Dendritic cell treated with granulocyte-macrophage colony-stimulating factor and Interleukin-4, amounts not matched to agents 40 ng/mL and 50 ng/mL, for 4 days (primary cell): ENCODE measurements around the gene DSCAML1.

Source experiments
- H3K27ac Mint-ChIP-seq: one replicate; pipeline ENCODE4 v1.8.0; 2022; ENCODE audit warnings: mild to moderate bottlenecking, mixed read lengths
- H3K27me3 Mint-ChIP-seq: one replicate; pipeline ENCODE4 v1.8.0; 2022; ENCODE audit warnings: mild to moderate bottlenecking, mixed read lengths
- H3K36me3 Mint-ChIP-seq: one replicate; pipeline ENCODE4 v1.8.0; 2022; ENCODE audit warnings: low read depth, mixed read lengths
- H3K4me1 Mint-ChIP-seq: one replicate; pipeline ENCODE4 v1.8.0; 2022; ENCODE audit warnings: low read depth, mixed read lengths
- H3K4me3 Mint-ChIP-seq: one replicate; pipeline ENCODE4 v1.8.0; 2022; ENCODE audit warnings: mild to moderate bottlenecking, moderate library complexity, mixed read lengths
- H3K9me3 Mint-ChIP-seq: one replicate; pipeline ENCODE4 v1.8.0; 2022; ENCODE audit warnings: mixed read lengths
- intact Hi-C: fragments of 100-400 bp; cut with micrococcal nuclease; formaldehyde crosslinking; loops from one replicate; pipeline ENCODE4 v1.15.0; 2022

The DSCAML1 gene

DNA sequence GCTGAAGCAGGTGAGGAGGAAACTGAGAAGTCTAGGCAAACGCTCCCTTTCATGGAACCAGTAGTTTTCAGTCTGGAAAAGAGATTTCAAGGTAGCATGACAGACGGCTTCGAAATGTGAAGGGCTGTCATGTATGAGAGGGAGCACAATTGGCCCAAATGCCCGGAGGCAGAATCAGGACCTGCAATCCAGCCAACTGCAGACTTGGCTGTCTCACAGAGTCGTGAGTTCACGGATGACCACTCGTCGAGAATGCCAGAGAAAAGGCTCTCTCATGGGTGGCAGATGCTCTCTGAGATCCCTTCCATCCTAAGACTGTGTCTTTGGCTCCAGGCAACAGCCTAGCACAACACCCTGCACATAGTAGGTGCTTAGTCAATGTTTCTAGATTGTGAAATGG, 134.8 kb downstream of the DSCAML1 start:
- Mint-ChIP-seq H3K36me3 (no peaks in the 10 kb centered on the region), H3K4me3 (no peak overlapping the region), H3K27ac (no peak overlapping the region), H3K27me3 (peaks cover 15% of the 10 kb centered on the region), H3K4me1 (peaks cover 13% of the 10 kb centered on the region), H3K9me3 (no peaks in the 10 kb centered on the region)
- intact Hi-C loops: no loop called here

- Mint-ChIP-seq H3K4me1 (peaks cover 4% of the 10 kb centered on the region), H3K36me3 (no peaks in the 10 kb centered on the region), H3K27me3 (peaks cover 9% of the 10 kb centered on the region), H3K4me3 (no peak overlapping the region), H3K9me3 (no peaks in the 10 kb centered on the region), H3K27ac (no peak overlapping the region)
- intact Hi-C loops: no loop called here
Observed at GRCh38 chr11:117658809-117659208, 138.2 kb downstream of the DSCAML1 start.

DNA sequence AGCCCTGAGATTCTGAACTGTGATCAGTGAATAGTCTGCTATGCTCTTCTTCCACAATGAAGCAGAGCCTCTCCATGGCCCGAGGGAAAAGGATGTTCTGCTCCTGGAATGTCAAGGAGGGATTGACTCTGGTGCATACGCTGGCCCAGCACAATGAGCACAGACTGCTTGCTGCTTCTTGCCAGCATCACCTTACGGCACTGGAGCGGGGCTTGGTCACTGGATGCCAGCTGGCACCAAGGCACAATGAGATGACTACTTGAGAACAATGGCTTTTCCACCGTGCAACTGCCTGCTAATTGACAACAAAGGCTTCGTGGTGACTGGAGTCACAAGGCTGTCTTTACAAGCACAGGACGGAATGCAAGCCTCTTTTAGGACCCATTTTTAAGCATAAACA, 139.2 kb downstream of the DSCAML1 start:
- H3K36me3 Mint-ChIP-seq: no peaks in the 10 kb centered on the region
- H3K4me3 Mint-ChIP-seq: no peak overlapping the region
- H3K4me1 Mint-ChIP-seq: no peaks in the 10 kb centered on the region
- no peak overlapping the region for H3K27ac Mint-ChIP-seq
- H3K27me3 Mint-ChIP-seq: peaks cover 2% of the 10 kb centered on the region
- H3K9me3 Mint-ChIP-seq: no peaks in the 10 kb centered on the region
- intact Hi-C loops: no loop called here

DNA sequence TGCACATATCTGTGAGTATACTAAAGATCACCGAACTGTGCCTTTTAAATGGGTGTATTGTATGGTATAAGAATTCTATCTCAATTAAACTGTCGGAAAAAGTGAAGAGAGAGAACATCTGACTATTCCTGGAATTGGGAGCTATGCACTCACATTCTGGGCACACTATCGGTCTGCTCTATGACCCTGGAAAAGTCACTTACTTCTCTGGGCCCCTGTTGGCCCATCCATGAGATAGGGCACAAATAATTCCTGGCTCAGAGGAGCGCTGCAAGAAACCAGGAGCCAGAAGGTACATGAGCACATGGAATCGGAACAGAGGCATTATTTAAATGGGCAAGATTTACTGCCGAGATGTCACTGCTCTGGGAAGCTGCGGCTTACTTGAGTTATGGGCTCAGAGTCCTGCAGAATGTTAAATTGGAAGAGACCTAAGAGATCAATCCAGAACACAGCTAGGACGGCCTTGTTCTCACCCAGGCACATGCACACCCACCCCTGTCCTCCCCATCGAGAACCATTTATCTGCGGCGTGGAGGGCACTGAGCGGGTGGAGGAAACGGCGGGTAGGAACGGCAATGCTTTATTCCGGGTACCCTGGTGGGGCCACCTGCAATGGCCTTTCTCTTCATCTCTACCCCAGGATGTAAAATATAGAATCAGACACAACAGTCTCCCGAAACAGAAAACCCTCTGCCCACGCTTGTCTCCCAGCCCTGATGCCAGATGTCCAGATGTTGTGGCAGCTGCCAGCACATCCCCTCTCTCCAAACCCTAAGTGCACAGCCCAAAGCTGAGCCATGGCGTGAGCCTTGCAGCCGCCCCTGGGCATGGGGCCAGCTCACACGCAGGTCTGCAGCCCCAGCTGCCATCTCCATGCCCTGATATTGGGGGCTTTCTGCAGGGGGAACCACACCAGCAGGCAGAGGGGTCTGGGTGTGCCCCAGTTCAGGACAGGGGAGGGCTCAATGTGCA, 142.4 kb downstream of the DSCAML1 start:
- Mint-ChIP-seq H3K27ac (no peak overlapping the region), H3K9me3 (no peaks in the 10 kb centered on the region), H3K4me3 (no peak overlapping the region), H3K36me3 (no peaks in the 10 kb centered on the region), H3K4me1 (no peaks in the 10 kb centered on the region), H3K27me3 (peaks cover 4% of the 10 kb centered on the region)
- intact Hi-C loops: no loop called here

DNA sequence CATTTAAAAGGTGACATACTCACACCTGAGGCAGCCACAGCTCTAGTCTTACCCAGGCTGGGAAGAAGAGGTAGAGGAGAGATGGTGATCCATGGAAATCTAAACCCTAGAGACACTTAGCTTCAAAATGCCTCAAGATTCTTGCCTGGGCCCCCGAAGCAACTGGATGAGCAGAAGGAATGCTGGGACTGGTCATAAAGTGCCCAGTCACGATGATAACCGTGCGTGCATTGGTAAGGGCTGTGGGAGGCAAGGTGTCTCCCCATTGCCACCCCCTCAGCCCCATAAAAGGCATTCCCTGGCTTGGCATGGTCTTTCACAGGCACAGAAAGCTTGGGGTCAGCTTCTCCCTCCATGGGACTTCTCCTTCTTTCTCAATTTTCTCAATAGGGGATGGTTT, 144.5 kb downstream of the DSCAML1 start:
- Mint-ChIP-seq H3K36me3 (no peaks in the 10 kb centered on the region), H3K4me1 (no peaks in the 10 kb centered on the region), H3K9me3 (no peaks in the 10 kb centered on the region), H3K27me3 (peaks cover 2% of the 10 kb centered on the region), H3K27ac (no peak overlapping the region), H3K4me3 (no peak overlapping the region)
- intact Hi-C loops: no loop called here

- no peaks in the 10 kb centered on the region for H3K36me3 Mint-ChIP-seq
- no peak overlapping the region for H3K4me3 Mint-ChIP-seq
- intact Hi-C loops: no loop called here
- H3K9me3 Mint-ChIP-seq: no peaks in the 10 kb centered on the region
- no peaks in the 10 kb centered on the region for H3K4me1 Mint-ChIP-seq
- H3K27me3 Mint-ChIP-seq: peaks cover 2% of the 10 kb centered on the region
- no peak overlapping the region for H3K27ac Mint-ChIP-seq
Observed at GRCh38 chr11:117649296-117650055, 147.5 kb downstream of the DSCAML1 start.

DNA sequence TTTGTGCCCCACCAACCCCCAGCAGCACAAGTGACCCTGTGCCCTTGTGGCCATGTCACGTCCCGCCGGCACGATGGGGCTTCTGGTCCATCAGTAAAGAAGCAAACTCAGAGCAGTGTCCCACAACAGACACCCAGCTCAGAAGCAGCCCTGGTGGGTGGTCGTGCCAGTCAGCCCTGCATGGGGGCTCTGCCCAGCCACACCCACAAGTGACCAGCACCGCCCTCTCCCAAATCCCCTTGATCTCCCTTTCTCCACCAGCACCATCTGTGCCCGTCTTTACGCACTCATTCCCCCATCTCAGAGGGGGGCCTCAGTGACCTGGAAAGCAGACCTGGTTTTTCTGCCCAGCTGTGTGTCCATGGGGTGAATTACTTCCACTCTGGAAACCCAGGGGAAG, 149.1 kb downstream of the DSCAML1 start:
- intact Hi-C loops: no loop called here
- Mint-ChIP-seq H3K4me3 (no peak overlapping the region), H3K27me3 (peaks cover 2% of the 10 kb centered on the region), H3K4me1 (no peaks in the 10 kb centered on the region), H3K9me3 (no peaks in the 10 kb centered on the region), H3K36me3 (no peaks in the 10 kb centered on the region), H3K27ac (no peak overlapping the region)

- no peaks in the 10 kb centered on the region for H3K9me3 Mint-ChIP-seq
- intact Hi-C loops: no loop called here
- no peaks in the 10 kb centered on the region for H3K36me3 Mint-ChIP-seq
- no peak overlapping the region for H3K27ac Mint-ChIP-seq
- H3K4me1 Mint-ChIP-seq: no peaks in the 10 kb centered on the region
- H3K4me3 Mint-ChIP-seq: no peak overlapping the region
- peaks cover 2% of the 10 kb centered on the region for H3K27me3 Mint-ChIP-seq
Observed at GRCh38 chr11:117647207-117647606, 149.8 kb downstream of the DSCAML1 start.

DNA sequence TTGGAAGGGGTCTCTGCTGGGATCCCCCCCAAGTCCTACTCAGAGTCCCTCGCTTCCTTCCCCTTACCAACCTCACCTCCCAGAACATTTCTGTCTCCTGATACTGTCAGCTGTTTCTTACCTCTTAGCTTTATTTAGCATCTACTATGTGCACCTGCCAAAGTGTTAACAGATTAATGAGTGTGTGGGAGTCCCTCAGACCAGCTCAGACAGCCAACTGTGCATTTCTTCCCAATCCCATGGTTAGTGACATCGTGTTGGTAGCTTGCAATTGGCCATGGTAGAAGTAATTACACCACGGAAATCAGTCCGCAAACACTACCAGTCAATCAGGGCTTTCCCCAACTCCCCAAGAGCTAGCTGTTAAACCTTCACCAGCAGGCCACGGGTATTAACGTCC, 150.6 kb downstream of the DSCAML1 start:
- intact Hi-C loops: no loop called here
- Mint-ChIP-seq H3K9me3 (no peaks in the 10 kb centered on the region), H3K27ac (no peak overlapping the region), H3K4me1 (no peaks in the 10 kb centered on the region), H3K36me3 (no peaks in the 10 kb centered on the region), H3K4me3 (no peak overlapping the region), H3K27me3 (peaks cover 2% of the 10 kb centered on the region)

GRCh38 chr11:117644403-117645155, 152.4 kb downstream of the DSCAML1 start:
- intact Hi-C loops: no loop called here
- Mint-ChIP-seq H3K9me3 (no peaks in the 10 kb centered on the region), H3K36me3 (no peaks in the 10 kb centered on the region), H3K27ac (no peak overlapping the region), H3K27me3 (peaks cover 1% of the 10 kb centered on the region), H3K4me1 (no peaks in the 10 kb centered on the region), H3K4me3 (no peak overlapping the region)

GRCh38 chr11:117643606-117644300, 153.3 kb downstream of the DSCAML1 start:
- H3K4me3 Mint-ChIP-seq: no peak overlapping the region
- no peak overlapping the region for H3K27ac Mint-ChIP-seq
- peaks cover 1% of the 10 kb centered on the region for H3K27me3 Mint-ChIP-seq
- H3K36me3 Mint-ChIP-seq: no peaks in the 10 kb centered on the region
- H3K9me3 Mint-ChIP-seq: no peaks in the 10 kb centered on the region
- no peaks in the 10 kb centered on the region for H3K4me1 Mint-ChIP-seq
- intact Hi-C loops: no loop called here

DNA sequence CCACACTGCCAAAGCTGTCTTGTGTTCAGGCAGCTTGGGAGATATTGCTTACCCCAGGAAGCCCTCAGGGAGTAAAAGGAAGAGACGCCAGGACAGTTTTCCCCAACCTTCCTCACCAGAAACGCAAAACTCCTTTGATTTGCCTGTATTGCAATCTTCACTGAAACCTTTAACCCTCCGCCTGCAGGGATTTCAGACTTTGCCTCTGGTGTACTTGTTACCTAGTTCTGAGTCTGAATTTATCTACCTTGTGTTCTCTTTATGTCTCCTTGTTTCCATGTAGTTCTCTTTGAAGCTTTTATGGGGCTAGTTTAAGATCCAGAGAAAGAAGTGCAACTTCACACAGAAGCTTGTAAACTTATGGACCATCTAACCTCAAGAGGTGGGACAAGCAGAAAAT, 154.2 kb downstream of the DSCAML1 start:
- intact Hi-C loops: no loop called here
- Mint-ChIP-seq H3K27me3 (peaks cover 1% of the 10 kb centered on the region), H3K4me1 (no peaks in the 10 kb centered on the region), H3K36me3 (no peaks in the 10 kb centered on the region), H3K9me3 (no peaks in the 10 kb centered on the region), H3K27ac (no peak overlapping the region), H3K4me3 (no peak overlapping the region)

- peaks cover 1% of the 10 kb centered on the region for H3K27me3 Mint-ChIP-seq
- H3K36me3 Mint-ChIP-seq: no peaks in the 10 kb centered on the region
- intact Hi-C loops: no loop called here
- H3K4me1 Mint-ChIP-seq: no peaks in the 10 kb centered on the region
- no peak overlapping the region for H3K27ac Mint-ChIP-seq
- H3K9me3 Mint-ChIP-seq: no peaks in the 10 kb centered on the region
- H3K4me3 Mint-ChIP-seq: no peak overlapping the region
Observed at GRCh38 chr11:117642396-117642795, 154.6 kb downstream of the DSCAML1 start.
